Muscle layer of duodenum (tissue), 2 donors: ENCODE measurements around the gene GPT2.

Experiments
- H3K27ac ChIP-seq: one replicate; pipeline ENCODE4 v1.7.0; 2013; ENCODE audit warnings: mild to moderate bottlenecking, low read length
- H3K27me3 ChIP-seq: one replicate; pipeline ENCODE4 v1.7.0; 2013; ENCODE audit warnings: low read depth, mild to moderate bottlenecking, control low read depth, low read length
- H3K36me3 ChIP-seq, 2 donors: one replicate each; pipeline ENCODE4 v1.7.0; 2013; ENCODE audit warnings: low read length in 2 of 2, control low read depth in 1 of 2, mild to moderate bottlenecking in 1 of 2; ENCODE audit not compliant: insufficient read depth in 2 of 2, control insufficient read depth in 1 of 2
- H3K4me1 ChIP-seq, 2 donors: one replicate each; pipeline ENCODE4 v1.7.0; 2013; ENCODE audit warnings: low read length in 2 of 2, mild to moderate bottlenecking in 2 of 2, control low read depth in 1 of 2, moderate library complexity in 1 of 2; ENCODE audit not compliant: insufficient read depth in 2 of 2, control insufficient read depth in 1 of 2
- H3K4me3 ChIP-seq, 2 donors: one replicate each; pipeline ENCODE4 v1.7.0; 2013; ENCODE audit warnings: low read length in 2 of 2, low read depth in 1 of 2, mild to moderate bottlenecking in 1 of 2
- H3K9me3 ChIP-seq, 2 donors: one replicate each; pipeline ENCODE4 v1.7.0; 2013; ENCODE audit warnings: low read length in 2 of 2, control low read depth in 1 of 2, mild to moderate bottlenecking in 1 of 2; ENCODE audit not compliant: control insufficient read depth in 1 of 2
- donor health status: healthy.

GPT2 gene

DNA sequence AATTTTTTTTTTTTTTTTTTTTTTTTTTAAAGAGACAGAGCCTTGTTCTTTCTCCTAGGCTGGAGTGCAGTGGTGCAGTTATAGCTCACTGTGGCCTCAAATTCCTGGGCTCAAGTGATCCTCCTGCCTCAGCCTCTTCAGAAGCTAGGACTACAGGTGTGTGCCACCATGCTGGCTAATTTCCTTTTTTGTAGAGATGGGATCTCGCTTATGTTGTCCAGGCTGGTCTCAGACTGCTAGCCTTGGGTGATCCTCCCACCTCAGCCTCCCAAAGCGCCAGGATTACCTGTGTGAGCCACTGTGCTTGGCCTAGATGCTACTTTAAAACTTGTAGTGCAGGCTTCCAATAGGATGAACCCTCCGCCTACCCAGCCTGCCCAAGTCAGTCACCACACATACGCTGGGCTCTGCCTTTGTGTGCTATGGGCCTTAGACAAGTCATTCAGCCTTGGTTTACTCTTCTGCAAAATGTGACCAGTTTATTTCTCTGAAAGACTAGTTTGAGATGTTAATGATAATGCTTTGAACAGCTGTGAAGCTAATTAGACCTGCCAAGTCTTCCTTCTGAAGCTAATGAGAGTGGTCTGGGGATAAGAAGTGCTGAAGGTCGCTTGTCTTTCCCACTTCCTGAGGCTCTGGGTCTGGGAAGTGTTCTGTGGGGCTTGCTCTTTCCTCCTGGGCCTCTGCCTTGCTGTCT, 5.2 kb downstream of the GPT2 start:
- Histone ChIP-seq H3K27me3 (no peaks in the 10 kb centered on the region), H3K4me1 (peaks cover 0 to 12% of the 10 kb centered on the region in 2 donors), H3K36me3 (no peaks in the 10 kb centered on the region), H3K4me3 (no peak overlapping the region), H3K9me3 (no peaks in the 10 kb centered on the region), H3K27ac (no peak overlapping the region)

DNA sequence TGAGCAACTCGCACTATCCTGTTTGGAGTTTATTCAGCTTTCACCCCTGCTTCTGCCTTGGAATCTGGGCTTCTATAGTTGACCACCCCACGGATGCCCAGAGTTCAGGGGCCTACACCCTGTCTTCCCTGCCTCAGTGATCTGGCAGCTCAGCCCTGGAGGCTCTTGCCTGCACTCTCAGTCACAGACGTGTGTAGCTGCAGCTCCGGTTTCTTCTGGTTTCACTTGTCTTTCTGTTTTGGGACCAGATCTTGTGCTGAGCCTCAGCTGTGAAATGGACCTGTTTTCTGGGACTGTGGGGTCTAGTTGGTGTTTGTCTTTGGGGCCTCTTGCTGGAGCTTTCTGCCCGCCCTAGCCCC, 5.8 kb downstream of the GPT2 start:
- Histone ChIP-seq H3K36me3 (no peaks in the 10 kb centered on the region), H3K27me3 (no peaks in the 10 kb centered on the region), H3K27ac (no peak overlapping the region), H3K4me1 (peaks cover 0 to 10% of the 10 kb centered on the region in 2 donors), H3K9me3 (no peaks in the 10 kb centered on the region), H3K4me3 (no peak overlapping the region)

- no peaks in the 10 kb centered on the region for H3K9me3 ChIP-seq
- H3K36me3 ChIP-seq = no peaks in the 10 kb centered on the region
- H3K4me3 ChIP-seq = no peak overlapping the region
- no peak overlapping the region for H3K27ac ChIP-seq
- H3K27me3 ChIP-seq = no peaks in the 10 kb centered on the region
- peaks cover 0 to 7% of the 10 kb centered on the region in 2 donors for H3K4me1 ChIP-seq
These were observed 7.7 kb downstream of the GPT2 start for GRCh38 chr16:46891910-46892309.

DNA sequence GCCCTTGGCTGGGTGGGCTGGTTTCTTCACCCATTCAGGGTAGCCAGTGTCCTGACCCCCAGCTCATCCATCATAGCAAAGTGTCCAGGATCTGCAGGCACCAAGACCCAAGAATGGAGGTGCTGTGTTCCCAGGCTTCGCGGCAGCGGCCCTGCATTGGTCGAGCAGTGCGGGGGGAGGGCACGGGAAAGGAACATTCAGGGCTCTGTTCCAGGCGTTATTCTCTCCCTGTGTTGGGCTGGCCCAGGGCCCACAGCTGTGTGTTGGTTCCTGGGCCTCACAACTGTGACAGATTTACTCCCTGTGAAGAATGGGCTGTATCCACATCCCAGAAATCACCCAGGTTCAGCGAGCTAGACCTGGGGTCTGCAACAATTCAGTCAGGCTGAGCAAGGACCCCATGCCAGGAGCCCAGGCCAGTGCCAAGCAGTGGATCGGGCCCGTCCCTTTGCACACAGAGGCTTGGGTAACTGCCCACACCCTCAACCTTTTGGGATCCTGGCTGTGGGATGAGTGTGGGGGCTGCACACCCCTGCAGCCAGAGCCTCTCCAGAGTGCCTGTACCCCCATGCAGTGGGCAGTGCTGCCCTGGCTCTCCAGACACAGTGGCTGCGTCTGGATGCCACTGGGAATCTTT, 10.0 kb downstream of the GPT2 start:
- Histone ChIP-seq H3K4me1 (peaks cover 0 to 7% of the 10 kb centered on the region in 2 donors), H3K4me3 (no peak overlapping the region), H3K9me3 (no peaks in the 10 kb centered on the region), H3K36me3 (no peaks in the 10 kb centered on the region), H3K27me3 (no peaks in the 10 kb centered on the region), H3K27ac (no peak overlapping the region)

DNA sequence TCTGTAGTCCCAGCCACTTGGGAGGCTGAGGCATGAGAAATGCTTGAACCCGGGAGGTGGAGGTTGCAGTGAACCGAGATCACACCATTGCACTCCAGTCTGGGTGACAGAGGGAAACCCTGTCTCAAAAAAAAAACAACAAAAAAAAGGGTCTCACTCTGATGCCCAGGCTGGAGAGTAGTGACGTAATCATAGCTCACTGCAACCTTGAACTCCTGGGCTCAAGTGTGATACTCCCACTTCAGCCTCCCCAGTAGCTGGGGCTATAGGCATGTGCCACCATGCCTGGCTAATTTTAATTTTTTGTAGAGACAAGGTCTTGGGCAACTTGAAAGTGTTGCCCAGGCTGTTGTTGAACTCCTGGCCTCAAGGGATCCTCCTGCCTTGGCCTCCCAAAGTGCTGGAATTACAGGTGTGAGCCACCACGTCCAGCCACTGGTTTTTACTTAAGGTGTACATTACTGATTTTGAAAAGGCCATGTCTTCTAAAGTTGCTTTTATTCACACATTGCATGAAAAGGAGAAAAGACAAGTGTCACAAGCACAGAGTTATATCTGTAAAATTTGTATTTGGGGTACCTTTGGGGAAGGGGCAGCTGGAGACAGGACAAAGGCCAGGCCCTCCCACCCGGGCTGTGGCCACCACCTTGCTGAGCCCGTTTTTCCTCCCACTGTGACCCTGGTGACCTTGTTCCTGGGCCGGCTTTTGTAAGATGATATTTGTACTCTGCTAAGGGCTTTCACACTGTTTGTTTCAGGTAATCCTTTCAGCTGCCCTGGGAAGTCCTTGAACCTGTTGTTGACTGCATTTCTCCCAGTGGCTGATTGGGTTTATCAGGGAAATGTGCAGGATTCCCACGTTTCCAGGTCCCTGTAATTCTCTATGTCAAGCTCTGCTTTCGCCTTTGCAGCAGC, 11.5 kb downstream of the GPT2 start:
- H3K27me3 ChIP-seq = no peaks in the 10 kb centered on the region
- no peaks in the 10 kb centered on the region for H3K9me3 ChIP-seq
- H3K27ac ChIP-seq = no peak overlapping the region
- peaks cover 0 to 1% of the 10 kb centered on the region in 2 donors for H3K36me3 ChIP-seq
- H3K4me3 ChIP-seq = no peak overlapping the region
- H3K4me1 ChIP-seq = peaks cover 0 to 7% of the 10 kb centered on the region in 2 donors

- H3K9me3 ChIP-seq = no peaks in the 10 kb centered on the region
- peaks cover 0 to 9% of the 10 kb centered on the region in 2 donors for H3K36me3 ChIP-seq
- no peak overlapping the region for H3K27ac ChIP-seq
- H3K4me1 ChIP-seq = peaks cover 0 to 7% of the 10 kb centered on the region in 2 donors
- H3K4me3 ChIP-seq = no peak overlapping the region
- H3K27me3 ChIP-seq = no peaks in the 10 kb centered on the region
These were observed 12.3 kb downstream of the GPT2 start for GRCh38 chr16:46896314-46896968.

- H3K36me3 ChIP-seq = peaks cover 0 to 11% of the 10 kb centered on the region in 2 donors
- H3K9me3 ChIP-seq = no peaks in the 10 kb centered on the region
- no peak overlapping the region for H3K4me3 ChIP-seq
- peaks cover 0 to 7% of the 10 kb centered on the region in 2 donors for H3K4me1 ChIP-seq
- H3K27ac ChIP-seq = no peak overlapping the region
- H3K27me3 ChIP-seq = no peaks in the 10 kb centered on the region
These were observed 13.3 kb downstream of the GPT2 start for GRCh38 chr16:46897471-46897870.

- H3K4me1 ChIP-seq = peaks cover 0 to 7% of the 10 kb centered on the region in 2 donors
- no peak overlapping the region for H3K4me3 ChIP-seq
- H3K27me3 ChIP-seq = no peaks in the 10 kb centered on the region
- no peak overlapping the region for H3K27ac ChIP-seq
- H3K9me3 ChIP-seq = no peaks in the 10 kb centered on the region
- peaks cover 0 to 11% of the 10 kb centered on the region in 2 donors for H3K36me3 ChIP-seq
These were observed 13.8 kb downstream of the GPT2 start for GRCh38 chr16:46898006-46898405.

- Histone ChIP-seq H3K4me1 (no peaks in the 10 kb centered on the region), H3K27me3 (no peaks in the 10 kb centered on the region), H3K4me3 (no peak overlapping the region), H3K36me3 (peaks cover 0 to 11% of the 10 kb centered on the region in 2 donors), H3K27ac (no peak overlapping the region), H3K9me3 (no peaks in the 10 kb centered on the region)
These were observed 15.4 kb downstream of the GPT2 start for GRCh38 chr16:46899443-46900143.

DNA sequence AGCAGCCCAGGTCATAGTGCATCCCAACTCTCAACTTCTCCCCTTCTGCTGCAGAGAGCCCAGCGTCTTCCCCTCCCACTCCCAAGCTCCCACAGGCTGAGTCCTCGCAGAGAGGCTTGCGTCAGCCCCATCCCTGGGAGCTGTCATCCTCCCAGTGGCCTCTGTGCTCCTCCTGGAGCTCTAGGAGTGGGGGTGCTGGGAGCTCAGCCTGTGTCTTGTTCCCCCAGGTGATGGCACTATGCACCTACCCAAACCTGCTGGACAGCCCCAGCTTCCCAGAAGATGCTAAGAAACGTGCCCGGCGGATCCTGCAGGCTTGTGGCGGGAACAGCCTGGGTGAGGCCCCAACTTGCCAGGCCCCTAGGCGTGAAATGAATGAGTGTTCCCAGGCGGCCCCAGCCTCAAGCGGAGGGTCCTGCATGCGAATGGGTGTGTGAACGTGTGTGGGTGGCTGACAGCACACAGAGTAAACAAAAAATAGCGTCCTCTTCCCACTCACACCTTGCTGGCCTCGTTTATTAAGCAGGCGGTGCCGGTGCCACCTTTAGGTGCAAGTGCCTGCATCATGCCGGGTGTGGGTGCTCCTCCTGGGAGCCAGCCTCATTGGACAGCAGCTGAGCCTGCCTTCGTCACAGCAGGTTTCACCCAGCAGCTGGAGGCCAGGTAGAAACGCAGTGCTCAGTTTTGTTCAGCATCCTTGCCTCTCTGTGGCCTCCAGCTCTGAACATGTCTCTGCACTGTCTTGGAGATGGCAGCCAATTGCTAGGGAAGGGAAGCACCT, 16.5 kb downstream of the GPT2 start:
- peaks cover 0 to 11% of the 10 kb centered on the region in 2 donors for H3K36me3 ChIP-seq

More for the DNA sequence above, 16.5 kb downstream of the GPT2 start:
- Histone ChIP-seq H3K27ac (no peak overlapping the region), H3K4me3 (no peak overlapping the region), H3K27me3 (no peaks in the 10 kb centered on the region), H3K4me1 (no peaks in the 10 kb centered on the region), H3K9me3 (no peaks in the 10 kb centered on the region)
